Breast epithelium (tissue), 4 donors: ENCODE measurements around the gene C1orf232. TPM values are rescaled to one million over a fixed set of nuclear protein-coding genes. Genes with fewer than 3 reads are reported as not detected.

Experiments
- DNase-seq, 2 donors: peaks; one replicate each; pipeline ENCODE4 v3.0.0-alpha.2; 2019; ENCODE audit warnings: low spot score in 2 of 2
- H3K27ac ChIP-seq, 2 donors: fragments of 200-600 bp; sonication (generic) in 1 of 2; one replicate each; pipeline ENCODE4 v1.5.1; 2016 to 2019; ENCODE audit warnings: mild to moderate bottlenecking in 1 of 2
- H3K27me3 ChIP-seq, 2 donors: fragments of 200-600 bp; sonication (generic) in 1 of 2; one replicate each; pipeline versions ENCODE4 v1.5.1 to v1.6.0; 2017 to 2019; ENCODE audit warnings: control low read depth in 1 of 2, mild to moderate bottlenecking in 1 of 2
- H3K36me3 ChIP-seq: fragments of 200-600 bp; one replicate; pipeline ENCODE4 v1.5.1; 2019
- H3K4me1 ChIP-seq, 2 donors: fragments of 200-600 bp; sonication (generic); one replicate each; pipeline ENCODE4 v1.5.1; 2016 to 2019; ENCODE audit warnings: control low read depth in 1 of 2
- H3K4me3 ChIP-seq, 3 donors: fragments of 200-600 bp; sonication (generic); 1 replicate in 2 of 3; 2 replicates in 1 of 3; pipeline ENCODE4 v1.5.1; 2016 to 2019; ENCODE audit warnings: mild to moderate bottlenecking in 3 of 3, moderate library complexity in 2 of 3
- H3K9me3 ChIP-seq, 2 donors: fragments of 200-600 bp; sonication (generic) in 1 of 2; one replicate each; pipeline ENCODE4 v1.5.1; 2016 to 2019; ENCODE audit warnings: control low read depth in 1 of 2
- POLR2A ChIP-seq: fragments of 450-650 bp; IDR thresholded peaks from one replicate; pipeline ENCODE4 v1.6.1; 2016; ENCODE audit warnings: antibody characterized with exemption, mild to moderate bottlenecking, moderate library complexity
- POLR2AphosphoS5 ChIP-seq, 3 donors: sonication (generic); formaldehyde crosslinking; IDR thresholded peaks; one replicate each; pipeline ENCODE4 v1.6.1; 2017; ENCODE audit warnings: antibody characterized with exemption in 3 of 3
- intact Hi-C: fragments of 100-400 bp; cut with DNase I; formaldehyde crosslinking; loops from one replicate; pipeline ENCODE4 v1.15.1; 2023; ENCODE audit warnings: low total_unique reads
- total RNA-seq, 3 donors: library from RNA; depleted of rRNA; stranded (reverse); fragments of >200 nt; gene quantifications; one replicate each; pipeline ENCODE4 v1.1.0, GENCODE V29; 2016
- TF ChIP-seq, protein P1 (sequence below), 3 donors: fragments of 450-650 bp; IDR thresholded peaks; one replicate each; pipeline ENCODE4 v1.5.1; 2016 to 2017; ENCODE audit warnings: antibody characterized with exemption in 3 of 3, mild to moderate bottlenecking in 3 of 3, moderate library complexity in 3 of 3

Gene C1orf232
- total RNA-seq, 3 donors from 2014 or later, result not detected

DNA sequence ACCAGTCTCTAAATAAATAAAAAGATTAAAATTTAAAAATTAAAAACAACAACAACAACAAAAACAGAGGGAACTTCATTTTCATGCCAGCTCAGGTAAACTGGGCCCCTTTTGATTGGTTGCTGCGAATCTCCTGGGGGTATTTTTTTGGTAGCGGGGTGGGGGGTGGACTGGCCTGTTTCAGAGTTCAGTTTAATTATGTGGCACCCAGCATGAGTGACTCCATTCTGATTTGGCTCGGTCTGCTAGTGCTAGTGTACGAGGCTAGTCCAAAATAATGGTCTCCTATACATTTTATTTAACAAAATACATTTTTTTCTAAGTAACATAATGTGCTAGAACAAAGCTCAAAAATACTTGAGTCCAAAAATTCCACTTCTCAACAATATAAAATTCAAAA, 39.0 kb downstream of the C1orf232 start:
- no peak overlapping the region for H3K4me3 ChIP-seq
- no peak overlapping the region for H3K27ac ChIP-seq
- no peaks in the 10 kb centered on the region for H3K27me3 ChIP-seq
- no peak for TF ChIP-seq POLR2A
- intact Hi-C loops, result loop anchor here (2.0 kb wide), 1 partner anchor 53 kb away; no protein-coding TSS in a partner anchor
- H3K9me3 ChIP-seq, result no peaks in the 10 kb centered on the region
- no peak for DNase-seq
- H3K4me1 ChIP-seq, result no peaks in the 10 kb centered on the region
- no peaks in the 10 kb centered on the region for H3K36me3 ChIP-seq

DNA sequence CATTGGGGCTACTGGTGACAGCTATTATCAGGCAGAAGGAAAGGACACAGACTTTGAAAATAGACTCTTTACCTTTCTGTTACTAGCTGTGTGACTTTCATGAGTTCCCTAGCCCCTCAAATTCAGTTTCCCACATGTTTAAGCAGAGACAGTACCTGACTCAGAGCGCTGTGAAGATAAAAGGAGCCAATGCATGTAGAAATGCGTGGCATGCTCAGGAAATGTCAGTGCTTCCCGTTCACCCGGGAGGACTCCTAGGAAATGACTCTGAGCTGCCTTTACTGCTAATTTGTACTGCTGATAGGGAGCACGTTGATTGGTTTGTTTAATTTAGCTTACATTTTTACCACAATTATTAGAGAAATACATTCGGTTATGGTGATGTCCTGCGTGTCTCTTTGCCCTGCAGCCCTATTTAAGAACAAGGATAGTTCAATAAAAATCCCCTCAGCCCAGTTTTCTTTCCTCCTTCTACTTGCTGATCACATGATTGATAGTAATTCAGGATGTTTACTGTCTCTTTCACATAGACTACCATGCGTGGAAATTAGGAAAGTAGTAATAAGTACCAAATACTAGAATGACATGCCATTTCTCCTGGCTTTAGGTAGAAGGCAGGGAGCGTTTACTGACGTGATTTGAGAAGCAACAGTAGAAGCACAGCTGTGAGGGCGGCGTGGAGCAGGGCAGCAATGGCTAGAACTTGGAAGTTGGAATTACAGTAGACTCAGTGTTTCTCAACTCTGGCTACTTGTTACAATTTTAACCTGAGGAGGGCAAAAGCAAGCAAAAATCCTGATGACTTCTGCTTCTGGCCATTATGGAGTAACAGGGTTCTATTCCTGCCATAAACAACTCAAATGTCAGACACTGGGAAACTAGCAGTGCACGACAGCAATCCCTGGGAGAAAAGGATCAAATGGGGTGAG, 41.3 kb downstream of the C1orf232 start:
- peak overlapping the region; percentile 19 to 78 for H3K27ac ChIP-seq
- intact Hi-C loops, result no loop called here
- H3K4me1 ChIP-seq, result no peaks in the 10 kb centered on the region
- DNase-seq, result no peak
- H3K36me3 ChIP-seq, result no peaks in the 10 kb centered on the region
- TF ChIP-seq, protein P1, sequence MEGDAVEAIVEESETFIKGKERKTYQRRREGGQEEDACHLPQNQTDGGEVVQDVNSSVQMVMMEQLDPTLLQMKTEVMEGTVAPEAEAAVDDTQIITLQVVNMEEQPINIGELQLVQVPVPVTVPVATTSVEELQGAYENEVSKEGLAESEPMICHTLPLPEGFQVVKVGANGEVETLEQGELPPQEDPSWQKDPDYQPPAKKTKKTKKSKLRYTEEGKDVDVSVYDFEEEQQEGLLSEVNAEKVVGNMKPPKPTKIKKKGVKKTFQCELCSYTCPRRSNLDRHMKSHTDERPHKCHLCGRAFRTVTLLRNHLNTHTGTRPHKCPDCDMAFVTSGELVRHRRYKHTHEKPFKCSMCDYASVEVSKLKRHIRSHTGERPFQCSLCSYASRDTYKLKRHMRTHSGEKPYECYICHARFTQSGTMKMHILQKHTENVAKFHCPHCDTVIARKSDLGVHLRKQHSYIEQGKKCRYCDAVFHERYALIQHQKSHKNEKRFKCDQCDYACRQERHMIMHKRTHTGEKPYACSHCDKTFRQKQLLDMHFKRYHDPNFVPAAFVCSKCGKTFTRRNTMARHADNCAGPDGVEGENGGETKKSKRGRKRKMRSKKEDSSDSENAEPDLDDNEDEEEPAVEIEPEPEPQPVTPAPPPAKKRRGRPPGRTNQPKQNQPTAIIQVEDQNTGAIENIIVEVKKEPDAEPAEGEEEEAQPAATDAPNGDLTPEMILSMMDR (IDR thresholded peaks at IDR 0.05), result no peak
- TF ChIP-seq POLR2AphosphoS5 (IDR thresholded peaks at IDR 0.05) (no peak), POLR2A (no peak)
- no peak overlapping the region for H3K4me3 ChIP-seq
- H3K9me3 ChIP-seq, result no peaks in the 10 kb centered on the region
- no peaks in the 10 kb centered on the region for H3K27me3 ChIP-seq

DNA sequence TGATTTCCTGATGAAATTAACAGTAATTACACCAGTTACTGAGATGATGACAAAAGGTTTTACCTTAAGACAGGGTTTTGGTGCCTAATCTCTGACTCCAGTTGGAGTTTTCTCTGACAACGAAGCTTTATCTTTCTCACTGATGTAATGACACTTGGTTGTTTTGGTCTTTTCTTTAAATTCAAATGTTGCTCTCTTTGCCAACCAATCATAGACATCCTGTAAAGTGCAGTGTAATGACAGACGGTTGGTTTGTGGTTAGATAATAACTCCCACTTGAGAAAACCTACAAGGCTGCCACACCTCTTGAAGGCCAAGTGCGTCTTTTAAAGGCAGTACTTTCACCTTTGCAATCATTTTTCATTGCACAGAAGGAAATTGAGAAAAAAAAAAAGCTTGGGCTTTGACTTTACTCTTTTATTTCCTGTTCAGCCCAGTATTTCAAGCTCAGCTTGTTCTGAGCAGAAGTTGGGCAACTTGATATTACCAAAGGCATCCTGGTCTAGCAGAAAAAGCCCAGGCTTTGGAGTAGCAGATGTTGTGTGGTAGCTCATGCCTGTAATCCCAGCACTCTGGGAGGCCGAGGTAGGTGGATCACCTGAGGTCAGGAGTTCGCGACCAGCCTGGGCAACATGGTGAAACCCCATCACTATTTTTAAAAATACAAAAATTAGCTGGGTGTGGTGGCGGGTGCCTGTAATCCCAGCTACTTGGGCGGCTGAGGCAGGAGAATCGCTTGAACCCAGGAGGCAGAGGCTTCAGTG, 42.3 kb downstream of the C1orf232 start:
- DNase-seq, result peak in 1 of 2 donors; percentile 48
- Histone ChIP-seq H3K27me3 (no peaks in the 10 kb centered on the region), H3K36me3 (no peaks in the 10 kb centered on the region), H3K27ac (peak overlapping the region; percentile 67 to 78), H3K4me1 (no peaks in the 10 kb centered on the region), H3K4me3 (no peak overlapping the region), H3K9me3 (no peaks in the 10 kb centered on the region)
- intact Hi-C loops, result no loop called here
- peak in 1 of 3 donors; percentile 78 for TF ChIP-seq POLR2AphosphoS5 (IDR thresholded peaks at IDR 0.05)
- TF ChIP-seq, protein P1 (IDR thresholded peaks at IDR 0.05), result no peak

DNA sequence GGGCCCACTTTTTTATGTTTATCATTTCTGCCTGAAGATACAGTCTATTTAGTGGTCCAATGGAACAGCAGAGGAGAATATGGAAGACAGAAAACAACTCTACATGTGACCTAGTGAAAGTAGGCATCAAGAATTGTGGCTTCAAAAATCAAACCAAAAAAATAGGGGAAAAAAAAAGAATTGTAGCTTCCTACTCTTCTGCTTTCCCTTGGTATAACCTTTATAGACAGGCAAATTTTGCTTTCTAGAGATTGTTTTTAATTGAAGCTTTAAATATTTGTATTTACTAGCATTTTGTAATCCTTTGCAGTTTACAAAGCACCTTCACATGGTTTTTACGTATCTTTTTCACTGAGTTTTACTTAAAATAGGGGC, 42.8 kb downstream of the C1orf232 start:
- no peak overlapping the region for H3K4me3 ChIP-seq
- peak overlapping the region; percentile 67 to 78 for H3K27ac ChIP-seq
- no peaks in the 10 kb centered on the region for H3K9me3 ChIP-seq
- intact Hi-C loops, result no loop called here
- TF ChIP-seq, protein P1 (IDR thresholded peaks at IDR 0.05), result no peak
- TF ChIP-seq POLR2A (no peak), POLR2AphosphoS5 (IDR thresholded peaks at IDR 0.05) (no peak)
- H3K36me3 ChIP-seq, result no peaks in the 10 kb centered on the region
- H3K4me1 ChIP-seq, result no peaks in the 10 kb centered on the region
- no peak for DNase-seq
- no peaks in the 10 kb centered on the region for H3K27me3 ChIP-seq

DNA sequence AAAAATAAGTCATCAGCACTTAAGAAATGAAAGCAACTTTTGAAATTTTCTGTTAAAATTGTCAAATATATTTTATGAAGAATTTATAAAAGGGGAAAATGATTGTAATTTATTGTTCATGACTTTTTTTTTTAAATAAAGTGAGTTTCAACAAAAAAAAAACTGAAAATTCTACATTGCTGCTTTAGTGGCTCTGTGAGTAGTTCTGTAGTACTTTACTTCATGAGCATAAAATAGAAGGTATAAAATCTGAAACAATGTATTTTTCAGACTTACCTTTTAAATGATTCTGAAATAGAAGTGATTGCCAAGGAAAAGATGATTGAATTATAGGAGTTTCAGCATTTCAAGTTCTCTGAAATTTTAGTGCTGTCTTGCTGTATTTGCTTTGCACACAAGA, 43.4 kb downstream of the C1orf232 start:
- DNase-seq, result no peak
- TF ChIP-seq, protein P1 (IDR thresholded peaks at IDR 0.05), result no peak
- TF ChIP-seq POLR2A (no peak), POLR2AphosphoS5 (IDR thresholded peaks at IDR 0.05) (no peak)
- Histone ChIP-seq H3K4me1 (no peaks in the 10 kb centered on the region), H3K27ac (peak overlapping the region in 1 of 2 donors; percentile 78), H3K4me3 (no peak overlapping the region), H3K36me3 (no peaks in the 10 kb centered on the region), H3K27me3 (no peaks in the 10 kb centered on the region), H3K9me3 (no peaks in the 10 kb centered on the region)
- intact Hi-C loops, result no loop called here
